AG04449 (cell line): ENCODE data around the gene KCNJ4.

Experiments used
- CTCF ChIA-PET: fragments of 350-600 bp; formaldehyde crosslinking; extraction: SDS; loops from one replicate; lab custom pipeline; 2021; ENCODE audit warnings: antibody characterized with exemption; lab: Yijun Ruan, JAX
- POLR2A ChIA-PET: fragments of 400-600, 350-600 bp; formaldehyde crosslinking; extraction: SDS; loops from one replicate; lab custom pipeline; 2020; ENCODE audit warnings: antibody characterized with exemption, inconsistent platforms; lab: Yijun Ruan, JAX
- DNase-seq: peaks from one replicate; pipeline ENCODE4 v3.0.0-alpha.2; 2010; ENCODE audit warnings: low read depth, low spot score
- H3K4me3 ChIP-seq: 2 replicates; pipeline ENCODE4 v1.5.1; 2011; ENCODE audit warnings: low read depth, mild to moderate bottlenecking, control low read depth, low read length
- CTCF ChIP-seq: IDR thresholded peaks from one replicate; pipeline ENCODE4 v1.5.1; 2011; ENCODE audit warnings: mild to moderate bottlenecking, moderate library complexity, low read length, control low read depth, inconsistent platforms; ENCODE audit not compliant: insufficient read depth; ENCODE audit errors: missing control alignments

KCNJ4 gene

GRCh38 chr22:38462960-38463784 lies 8.2 kb upstream of the KCNJ4 start:
- ChIA-PET CTCF (interaction anchor here (0.9 to 1.5 kb wide), 3 partner anchors 10 to 109 kb away, joined by 3 read pairs; no protein-coding TSS in a partner anchor), POLR2A (no interaction called here)
- TF ChIP-seq CTCF: no peak
- H3K4me3 ChIP-seq: no peak overlapping the region
- no peak for DNase-seq

- no peak overlapping the region for H3K4me3 ChIP-seq
- no peak for TF ChIP-seq CTCF
- ChIA-PET CTCF (interaction anchor here (0.6 to 1.5 kb wide), 4 partner anchors 109 to 220 kb away, joined by 3 read pairs; no protein-coding TSS in a partner anchor), POLR2A (no interaction called here)
- DNase-seq: no peak
Measured at GRCh38 chr22:38461414-38462081, 6.5 kb upstream of the KCNJ4 start.

GRCh38 chr22:38461057-38461413 lies 6.0 kb upstream of the KCNJ4 start:
- no peak overlapping the region for H3K4me3 ChIP-seq
- TF ChIP-seq CTCF: no peak
- DNase-seq: no peak
- ChIA-PET POLR2A (no interaction called here), CTCF (interaction anchor here (0.7 kb wide), 1 partner anchor 220 kb away, joined by 3 read pairs; no protein-coding TSS in a partner anchor)

- POLR2A ChIA-PET: no interaction called here
- H3K4me3 ChIP-seq: no peak overlapping the region
- TF ChIP-seq CTCF: no peak
- DNase-seq: no peak
- CTCF ChIA-PET: no interaction called here
Measured at GRCh38 chr22:38460426-38460840, 5.4 kb upstream of the KCNJ4 start.

GRCh38 chr22:38456841-38457699 lies 2.1 kb upstream of the KCNJ4 start:
- DNase-seq: no peak
- CTCF ChIA-PET: no interaction called here
- TF ChIP-seq CTCF: no peak
- POLR2A ChIA-PET: interaction anchor here (0.6 kb wide), 1 partner anchor 248 kb away, joined by 3 read pairs; the partner anchor contains the start of gene GTPBP1
- H3K4me3 ChIP-seq: no peak overlapping the region
